Right atrium auricular region (tissue), 2 donors: ENCODE results near the gene SMURF1. TPM values are rescaled to one million over a fixed set of nuclear protein-coding genes. Genes with fewer than 3 reads are reported as not detected.
"Not testable (repeated sequence)": the region's sequence is repeated elsewhere in the genome, so short reads cannot be mapped to it uniquely, and the experiment has no call there.

ENCODE experiments used
- DNase-seq: peaks from one replicate; pipeline ENCODE4 v3.0.0-alpha.2; 2019; ENCODE audit warnings: low spot score
- H3K27ac ChIP-seq, 2 donors: fragments of 200-600 bp; sonication (generic); 1 replicate in 1 of 2; 2 replicates in 1 of 2; pipeline ENCODE4 v1.5.1; 2016 to 2019
- H3K27me3 ChIP-seq, 2 donors: fragments of 200-600 bp; sonication (generic); one replicate each; pipeline versions ENCODE4 v1.5.1 to v1.6.0; 2017 to 2019
- H3K36me3 ChIP-seq: fragments of 200-600 bp; sonication (generic); one replicate; pipeline ENCODE4 v1.5.1; 2016
- H3K4me1 ChIP-seq, 2 donors: fragments of 200-600 bp; sonication (generic); one replicate each; pipeline versions ENCODE4 v1.5.1 to v1.6.0; 2017 to 2019
- H3K4me3 ChIP-seq, 2 donors: fragments of 200-600 bp; sonication (generic); 1 replicate in 1 of 2; 2 replicates in 1 of 2; pipeline ENCODE4 v1.5.1; 2017 to 2019; ENCODE audit warnings: mild to moderate bottlenecking in 1 of 2, moderate library complexity in 1 of 2
- H3K9me3 ChIP-seq, 2 donors: fragments of 200-600 bp; sonication (generic); one replicate each; pipeline ENCODE4 v1.5.1; 2019
- CTCF ChIP-seq, 2 donors: fragments of 200-600 bp; sonication (generic); IDR thresholded peaks; one replicate each; pipeline ENCODE4 v1.5.1; 2019; ENCODE audit warnings: antibody characterized with exemption in 2 of 2
- total RNA-seq, 2 donors: library from RNA; depleted of rRNA; stranded (reverse); fragments of >200 nt; gene quantifications; one replicate each; pipeline ENCODE4 v1.1.0, GENCODE V29; 2016

SMURF1 gene
- total RNA-seq, 2 donors from 2014 or later: 9.0 to 14.3 TPM

DNA sequence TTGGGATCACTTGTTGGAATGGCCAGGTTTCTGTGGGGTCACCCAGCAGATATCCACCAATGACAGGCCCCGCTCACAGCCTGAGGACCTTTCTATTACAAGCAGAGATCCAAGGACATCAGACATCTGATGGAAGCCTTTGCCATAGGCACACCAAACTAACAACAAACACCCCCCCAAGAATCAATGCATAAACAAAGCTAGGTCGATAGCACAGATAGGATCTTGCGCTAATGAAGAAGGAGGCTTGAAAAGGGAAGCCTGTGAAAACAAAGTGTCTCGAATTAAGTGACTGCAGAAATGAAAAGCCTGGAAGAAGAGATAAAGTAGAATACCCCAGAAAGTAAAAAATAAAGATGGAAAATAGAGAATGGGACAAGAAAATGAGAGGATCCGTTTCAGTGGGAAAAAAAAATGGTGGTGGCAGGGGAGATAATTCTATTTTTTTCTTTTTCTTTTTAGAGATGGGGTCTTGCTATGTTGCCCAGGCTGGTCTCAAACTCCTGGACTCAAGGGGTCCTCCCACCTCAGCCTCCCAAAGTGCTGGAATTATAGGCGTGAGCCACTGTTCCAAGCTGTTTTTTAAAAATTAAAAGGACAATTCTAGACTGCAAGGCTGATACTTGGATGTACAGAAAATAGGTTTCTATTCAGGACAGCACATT lies 26.3 kb upstream of the SMURF1 start:
- no peaks in the 10 kb centered on the region for H3K27me3 ChIP-seq
- H3K4me3 ChIP-seq: no peak overlapping the region
- no peak overlapping the region for H3K27ac ChIP-seq
- no peaks in the 10 kb centered on the region for H3K36me3 ChIP-seq
- DNase-seq: no peak
- no peaks in the 10 kb centered on the region for H3K9me3 ChIP-seq
- TF ChIP-seq CTCF (IDR thresholded peaks at IDR 0.05): no peak
- H3K4me1 ChIP-seq: no peaks in the 10 kb centered on the region

DNA sequence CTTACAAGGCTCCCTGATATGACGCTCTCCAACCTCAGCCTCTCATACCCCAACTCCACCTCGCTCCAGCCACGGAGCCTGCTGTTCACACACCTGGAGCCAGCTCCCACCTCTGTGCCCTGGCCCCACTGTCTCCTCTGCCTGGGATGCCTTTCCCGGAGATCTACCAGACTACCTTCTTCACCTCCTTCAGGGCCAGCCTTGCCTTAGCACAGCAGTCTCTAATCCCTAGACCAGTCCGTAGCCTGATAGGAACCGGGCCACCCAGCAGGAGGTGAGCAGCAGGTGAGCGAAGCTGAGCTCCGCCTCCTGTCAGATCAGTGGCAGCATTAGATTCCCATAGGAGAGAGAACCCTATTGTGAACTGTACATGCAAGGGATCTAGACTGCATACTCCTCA lies 23.2 kb upstream of the SMURF1 start:
- DNase-seq: no peak
- H3K36me3 ChIP-seq: no peaks in the 10 kb centered on the region
- no peaks in the 10 kb centered on the region for H3K27me3 ChIP-seq
- no peak overlapping the region for H3K4me3 ChIP-seq
- no peak for TF ChIP-seq CTCF (IDR thresholded peaks at IDR 0.05)
- no peaks in the 10 kb centered on the region for H3K9me3 ChIP-seq
- H3K4me1 ChIP-seq: no peaks in the 10 kb centered on the region
- no peak overlapping the region for H3K27ac ChIP-seq

- Histone ChIP-seq H3K27me3 (no peaks in the 10 kb centered on the region), H3K9me3 (no peaks in the 10 kb centered on the region), H3K4me1 (no peaks in the 10 kb centered on the region), H3K36me3 (no peaks in the 10 kb centered on the region), H3K4me3 (no peak overlapping the region), H3K27ac (no peak overlapping the region)
- DNase-seq: no peak
- TF ChIP-seq CTCF (IDR thresholded peaks at IDR 0.05): no peak
Observed at GRCh38 chr7:99165816-99166215, 21.9 kb upstream of the SMURF1 start.

- not testable (repeated sequence) for H3K4me1 ChIP-seq, H3K27me3 ChIP-seq, H3K9me3 ChIP-seq, DNase-seq, H3K27ac ChIP-seq, H3K4me3 ChIP-seq, H3K36me3 ChIP-seq
Observed at GRCh38 chr7:99163669-99164068, 19.8 kb upstream of the SMURF1 start.

DNA sequence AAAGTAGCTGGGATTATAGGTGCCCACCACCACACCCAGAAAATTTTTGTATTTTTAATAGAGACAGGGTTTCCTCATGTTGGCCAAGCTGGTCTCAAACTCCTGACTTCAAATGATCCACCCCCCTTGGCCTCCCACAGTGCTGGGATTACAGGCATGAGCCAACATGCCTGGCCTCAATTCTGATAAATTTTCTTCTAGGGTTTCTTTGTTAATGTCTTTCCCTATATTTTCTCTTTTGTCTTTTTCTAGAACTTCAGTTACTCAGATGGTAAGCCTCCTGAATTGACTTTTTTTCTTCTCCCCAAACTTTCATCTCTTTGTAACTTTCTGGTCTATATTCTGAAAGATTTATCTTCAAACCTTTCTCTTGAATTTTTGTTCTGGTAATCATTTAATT lies 12.7 kb upstream of the SMURF1 start:
- H3K4me1 ChIP-seq: no peaks in the 10 kb centered on the region
- H3K4me3 ChIP-seq: no peak overlapping the region
- H3K9me3 ChIP-seq: no peaks in the 10 kb centered on the region
- no peaks in the 10 kb centered on the region for H3K36me3 ChIP-seq
- DNase-seq: no peak
- no peaks in the 10 kb centered on the region for H3K27me3 ChIP-seq
- TF ChIP-seq CTCF (IDR thresholded peaks at IDR 0.05): no peak
- no peak overlapping the region for H3K27ac ChIP-seq

DNA sequence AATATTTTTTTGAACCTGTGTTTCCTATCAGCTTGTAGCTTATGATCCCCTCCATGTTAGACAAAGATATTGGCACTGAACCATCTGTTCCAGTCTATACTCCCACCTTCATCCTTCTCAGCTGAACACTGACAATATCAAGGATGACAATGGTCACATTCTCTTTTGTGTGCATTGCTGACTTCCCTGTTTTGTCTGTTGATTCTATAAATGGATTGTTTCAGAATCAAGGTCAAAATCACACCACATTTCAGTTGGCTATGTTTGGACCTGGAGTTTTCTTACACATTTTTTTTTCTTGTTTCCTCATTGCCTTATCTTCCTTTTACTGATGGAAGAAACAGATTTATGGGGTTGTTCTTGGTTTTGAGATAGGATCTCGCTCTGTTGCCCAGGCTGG lies 11.3 kb upstream of the SMURF1 start:
- Histone ChIP-seq H3K27ac (no peak overlapping the region), H3K9me3 (no peaks in the 10 kb centered on the region), H3K4me1 (no peaks in the 10 kb centered on the region), H3K36me3 (no peaks in the 10 kb centered on the region), H3K4me3 (no peak overlapping the region), H3K27me3 (no peaks in the 10 kb centered on the region)
- no peak for DNase-seq
- TF ChIP-seq CTCF (IDR thresholded peaks at IDR 0.05): no peak
